Ramos (cell line): ENCODE measurements around the gene ZBTB37.

Experiments
- in situ Hi-C: fragments of 300-500 bp; cut with MboI; formaldehyde crosslinking; loops from one replicate; pipeline ENCODE4 v1.14.3; 2022; ENCODE audit warnings: low sequenced_read_pairs; ENCODE audit not compliant: unreplicated experiment

Gene ZBTB37

GRCh38 chr1:173868266-173869020, at the start of gene ZBTB37:
Gene ZBTB37 (plus strand): TSS chr1:173868380. CDS start chr1:173870226, 1,846 bp downstream.
- in situ Hi-C loops, result loop anchor here (25.0 kb wide), 1 partner anchor 1144 kb away; the partner anchor contains the start of gene MRPS14

- in situ Hi-C loops, result loop anchor here (10.0 to 25.0 kb wide), 2 partner anchors 384 to 1081 kb away; no protein-coding TSS in a partner anchor
Observed at GRCh38 chr1:173818459-173818858, 49.7 kb upstream of the ZBTB37 start.

GRCh38 chr1:173821680-173822079, 46.5 kb upstream of the ZBTB37 start:
- in situ Hi-C loops, result loop anchor here (25.0 kb wide), 1 partner anchor 1084 kb away; no protein-coding TSS in a partner anchor

GRCh38 chr1:173823781-173824314, 44.3 kb upstream of the ZBTB37 start:
- in situ Hi-C loops, result loop anchor here (25.0 kb wide), 1 partner anchor 1087 kb away; no protein-coding TSS in a partner anchor

- in situ Hi-C loops, result loop anchor here (25.0 kb wide), 1 partner anchor 1087 kb away; no protein-coding TSS in a partner anchor
Observed at GRCh38 chr1:173824315-173825081, 43.7 kb upstream of the ZBTB37 start, which contains the start of the genes CENPL and DARS2. Gene CENPL (minus strand): TSS chr1:173824883. CDS start chr1:173811299, 13,584 bp downstream. Gene DARS2 (plus strand): TSS chr1:173824673. CDS start chr1:173825230, 557 bp downstream.

GRCh38 chr1:173827611-173828010, 40.6 kb upstream of the ZBTB37 start:
- in situ Hi-C loops, result no loop called here

GRCh38 chr1:173832748-173833147, 35.4 kb upstream of the ZBTB37 start:
- in situ Hi-C loops, result no loop called here

- in situ Hi-C loops, result loop anchor here (25.0 kb wide), 1 partner anchor 1160 kb away; the partner anchor contains the start of gene MRPS14
Observed at GRCh38 chr1:173852105-173852504, 16.1 kb upstream of the ZBTB37 start.

GRCh38 chr1:173853074-173853473, 15.1 kb upstream of the ZBTB37 start:
- in situ Hi-C loops, result loop anchor here (25.0 kb wide), 1 partner anchor 1159 kb away; the partner anchor contains the start of gene MRPS14

- in situ Hi-C loops, result loop anchor here (25.0 kb wide), 1 partner anchor 1156 kb away; the partner anchor contains the start of gene MRPS14
Observed at GRCh38 chr1:173856014-173856413, 12.2 kb upstream of the ZBTB37 start.

GRCh38 chr1:173856903-173857302, 11.3 kb upstream of the ZBTB37 start:
- in situ Hi-C loops, result loop anchor here (25.0 kb wide), 1 partner anchor 1155 kb away; the partner anchor contains the start of gene MRPS14

GRCh38 chr1:173857363-173857917, 10.7 kb upstream of the ZBTB37 start:
- in situ Hi-C loops, result loop anchor here (25.0 kb wide), 1 partner anchor 1155 kb away; the partner anchor contains the start of gene MRPS14

- in situ Hi-C loops, result loop anchor here (25.0 kb wide), 1 partner anchor 1153 kb away; the partner anchor contains the start of gene MRPS14
Observed at GRCh38 chr1:173859547-173859946, 8.6 kb upstream of the ZBTB37 start.

- in situ Hi-C loops, result loop anchor here (25.0 kb wide), 1 partner anchor 1152 kb away; the partner anchor contains the start of gene MRPS14
Observed at GRCh38 chr1:173860065-173860464, 8.1 kb upstream of the ZBTB37 start.

- in situ Hi-C loops, result loop anchor here (25.0 kb wide), 1 partner anchor 1151 kb away; the partner anchor contains the start of gene MRPS14
Observed at GRCh38 chr1:173861731-173862145, 6.4 kb upstream of the ZBTB37 start.

GRCh38 chr1:173862146-173862768, 5.9 kb upstream of the ZBTB37 start:
- in situ Hi-C loops, result loop anchor here (25.0 kb wide), 1 partner anchor 1150 kb away; the partner anchor contains the start of gene MRPS14

GRCh38 chr1:173862769-173863223, 5.4 kb upstream of the ZBTB37 start:
- in situ Hi-C loops, result loop anchor here (25.0 kb wide), 1 partner anchor 1150 kb away; the partner anchor contains the start of gene MRPS14
